Ascending aorta (tissue), 2 donors: Measurements from ENCODE around the gene SLC25A15. TPM values are rescaled to one million over a fixed set of nuclear protein-coding genes. Genes with fewer than 3 reads are reported as not detected.

ENCODE experiments used
- DNase-seq, 2 donors: peaks; one replicate each; pipeline ENCODE4 v3.0.0-alpha.2; 2019; ENCODE audit warnings: low spot score in 2 of 2
- H3K27ac ChIP-seq, 2 donors: fragments of 200-600 bp; sonication (generic); one replicate each; pipeline ENCODE4 v1.5.1; 2016 to 2017; ENCODE audit warnings: mild to moderate bottlenecking in 1 of 2
- H3K27me3 ChIP-seq: fragments of 200-600 bp; sonication (generic); one replicate; pipeline ENCODE4 v1.5.1; 2017
- H3K36me3 ChIP-seq, 2 donors: fragments of 200-600 bp; sonication (generic); one replicate each; pipeline ENCODE4 v1.5.1; 2016
- H3K4me1 ChIP-seq, 2 donors: fragments of 200-600 bp; sonication (generic); one replicate each; pipeline ENCODE4 v1.5.1; 2016 to 2017; ENCODE audit warnings: mild to moderate bottlenecking in 1 of 2
- H3K4me3 ChIP-seq, 2 donors: fragments of 200-600 bp; sonication (generic); one replicate each; pipeline ENCODE4 v1.5.1; 2016 to 2017; ENCODE audit warnings: mild to moderate bottlenecking in 1 of 2
- H3K9me3 ChIP-seq, 2 donors: fragments of 200-600 bp; sonication (generic); one replicate each; pipeline ENCODE4 v1.5.1; 2016
- intact Hi-C: fragments of 100-400 bp; cut with DNase I; formaldehyde crosslinking; loops from one replicate; pipeline ENCODE4 v1.15.1; 2023
- total RNA-seq: library from RNA; depleted of rRNA; stranded (reverse); fragments of >200 nt; gene quantifications from one replicate; pipeline ENCODE4 v1.1.0, GENCODE V29; 2016
- TF ChIP-seq, protein P1 (sequence below), 3 experiments: fragments of 200-600 bp in 2 of 3; fragments of 450-650 bp in 1 of 3; sonication (generic) in 2 of 3; IDR thresholded peaks; one replicate each; pipeline ENCODE4 v1.5.1; 2016 to 2019; ENCODE audit warnings: antibody characterized with exemption in 3 of 3, mild to moderate bottlenecking in 1 of 3, moderate library complexity in 1 of 3

SLC25A15 gene
- total RNA-seq, 1 donor from 2014 or later: 5.5 TPM

DNA sequence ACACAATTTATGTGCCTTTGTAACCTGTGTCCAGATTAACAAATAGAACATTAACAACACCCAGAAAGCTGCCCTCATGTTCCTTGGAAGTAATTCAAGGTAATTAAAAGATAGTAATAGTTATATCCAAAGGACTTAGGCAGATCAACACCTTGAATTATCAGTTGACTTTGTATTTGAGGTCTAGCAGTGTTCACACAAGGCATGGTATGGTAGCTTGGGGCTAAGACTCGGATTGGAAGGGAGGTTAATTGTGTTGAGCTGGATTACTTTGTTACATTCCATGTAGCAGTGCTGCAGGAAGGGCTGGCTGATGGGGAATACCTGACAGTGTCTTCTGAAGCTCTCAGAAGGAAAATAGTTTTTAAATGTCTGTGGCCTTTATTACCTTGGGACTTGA, 16.8 kb downstream of the SLC25A15 start:
- Histone ChIP-seq H3K4me1 (no peaks in the 10 kb centered on the region), H3K27me3 (no peaks in the 10 kb centered on the region), H3K36me3 (peaks cover 9 to 38% of the 10 kb centered on the region in 2 donors), H3K9me3 (no peaks in the 10 kb centered on the region), H3K4me3 (no peak overlapping the region), H3K27ac (no peak overlapping the region)
- TF ChIP-seq, protein P1, sequence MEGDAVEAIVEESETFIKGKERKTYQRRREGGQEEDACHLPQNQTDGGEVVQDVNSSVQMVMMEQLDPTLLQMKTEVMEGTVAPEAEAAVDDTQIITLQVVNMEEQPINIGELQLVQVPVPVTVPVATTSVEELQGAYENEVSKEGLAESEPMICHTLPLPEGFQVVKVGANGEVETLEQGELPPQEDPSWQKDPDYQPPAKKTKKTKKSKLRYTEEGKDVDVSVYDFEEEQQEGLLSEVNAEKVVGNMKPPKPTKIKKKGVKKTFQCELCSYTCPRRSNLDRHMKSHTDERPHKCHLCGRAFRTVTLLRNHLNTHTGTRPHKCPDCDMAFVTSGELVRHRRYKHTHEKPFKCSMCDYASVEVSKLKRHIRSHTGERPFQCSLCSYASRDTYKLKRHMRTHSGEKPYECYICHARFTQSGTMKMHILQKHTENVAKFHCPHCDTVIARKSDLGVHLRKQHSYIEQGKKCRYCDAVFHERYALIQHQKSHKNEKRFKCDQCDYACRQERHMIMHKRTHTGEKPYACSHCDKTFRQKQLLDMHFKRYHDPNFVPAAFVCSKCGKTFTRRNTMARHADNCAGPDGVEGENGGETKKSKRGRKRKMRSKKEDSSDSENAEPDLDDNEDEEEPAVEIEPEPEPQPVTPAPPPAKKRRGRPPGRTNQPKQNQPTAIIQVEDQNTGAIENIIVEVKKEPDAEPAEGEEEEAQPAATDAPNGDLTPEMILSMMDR (IDR thresholded peaks at IDR 0.05): no peak
- no peak for DNase-seq
- intact Hi-C loops: no loop called here

- TF ChIP-seq, protein P1 (IDR thresholded peaks at IDR 0.05): no peak
- intact Hi-C loops: no loop called here
- H3K36me3 ChIP-seq: peaks cover 9 to 64% of the 10 kb centered on the region in 2 donors
These were observed 20.1 kb downstream of the SLC25A15 start for GRCh38 chr13:40809471-40809870.

GRCh38 chr13:40812102-40812501, 22.7 kb downstream of the SLC25A15 start:
- Histone ChIP-seq H3K4me3 (no peak overlapping the region), H3K27ac (no peak overlapping the region), H3K4me1 (no peaks in the 10 kb centered on the region), H3K9me3 (peaks cover 6 to 26% of the 10 kb centered on the region in 2 donors), H3K36me3 (peaks cover 0 to 57% of the 10 kb centered on the region in 2 donors), H3K27me3 (no peaks in the 10 kb centered on the region)
- no peak for DNase-seq
- intact Hi-C loops: no loop called here
- TF ChIP-seq, protein P1 (IDR thresholded peaks at IDR 0.05): no peak

More at GRCh38 chr13:40809471-40809870, 20.1 kb downstream of the SLC25A15 start:
- no peak overlapping the region for H3K4me3 ChIP-seq
- peaks cover 0 to 3% of the 10 kb centered on the region in 2 donors for H3K9me3 ChIP-seq
- no peak overlapping the region for H3K27ac ChIP-seq
- no peaks in the 10 kb centered on the region for H3K4me1 ChIP-seq
- DNase-seq: no peak
- no peaks in the 10 kb centered on the region for H3K27me3 ChIP-seq

- DNase-seq: no peak
- H3K27me3 ChIP-seq: no peaks in the 10 kb centered on the region
- intact Hi-C loops: no loop called here
- H3K4me1 ChIP-seq: no peaks in the 10 kb centered on the region
- H3K27ac ChIP-seq: no peak overlapping the region
- peaks cover 6 to 26% of the 10 kb centered on the region in 2 donors for H3K9me3 ChIP-seq
- H3K4me3 ChIP-seq: no peak overlapping the region
- TF ChIP-seq, protein P1 (IDR thresholded peaks at IDR 0.05): no peak
- peaks cover 0 to 53% of the 10 kb centered on the region in 2 donors for H3K36me3 ChIP-seq
These were observed 23.5 kb downstream of the SLC25A15 start for GRCh38 chr13:40812724-40813445.

GRCh38 chr13:40813667-40814454, 24.4 kb downstream of the SLC25A15 start:
- no peak for DNase-seq
- Histone ChIP-seq H3K4me3 (no peak overlapping the region), H3K9me3 (peaks cover 6 to 26% of the 10 kb centered on the region in 2 donors), H3K27ac (no peak overlapping the region), H3K36me3 (peaks cover 0 to 49% of the 10 kb centered on the region in 2 donors), H3K4me1 (no peaks in the 10 kb centered on the region), H3K27me3 (no peaks in the 10 kb centered on the region)
- TF ChIP-seq, protein P1 (IDR thresholded peaks at IDR 0.05): peak in 1 of 3 experiments; percentile 23
- intact Hi-C loops: no loop called here
